H1 (cell line): Measurements from ENCODE around the gene C19orf73. TPM values are rescaled to one million over a fixed set of nuclear protein-coding genes. Genes with fewer than 3 reads are reported as not detected.

Experiments used
- CHD7 ChIP-seq: fragments of 300-600 bp; sonication (generic); IDR thresholded peaks from 2 replicates; pipeline ENCODE4 v1.7.1; 2012; ENCODE audit warnings: low read length, moderate library complexity, mild to moderate bottlenecking, inconsistent platforms; ENCODE audit not compliant: insufficient replicate concordance
- FOSL1 ChIP-seq: IDR thresholded peaks from 2 replicates; pipeline ENCODE4 v1.6.1; 2011; ENCODE audit warnings: mild to moderate bottlenecking, low read depth, low read length, moderate library complexity; ENCODE audit not compliant: insufficient read depth
- POU5F1 ChIP-seq: IDR thresholded peaks from 2 replicates; pipeline ENCODE4 v1.6.1; 2011; ENCODE audit warnings: low read depth, mild to moderate bottlenecking, low read length, moderate library complexity
- RAD21 ChIP-seq, 2 experiments: IDR thresholded peaks in 1 of 2; conservative IDR thresholded peaks in 1 of 2; 2 replicates each; pipeline ENCODE4 v1.6.1; 2011; ENCODE audit warnings: low read depth in 2 of 2, low read length in 2 of 2, improper control_type of control experiment in 1 of 2, inconsistent platforms in 1 of 2, mild to moderate bottlenecking in 1 of 2, moderate library complexity in 1 of 2
- SUZ12 ChIP-seq: fragments of 200-600 bp; sonication (generic); IDR thresholded peaks from 2 replicates; pipeline ENCODE4 v1.6.1; 2012; ENCODE audit warnings: mild to moderate bottlenecking, inconsistent platforms, low read length, moderate library complexity, mixed read lengths
- TBP ChIP-seq: IDR thresholded peaks from 2 replicates; pipeline ENCODE4 v1.6.1; 2011; ENCODE audit warnings: low read depth, low read length, improper control_type of control experiment
- TEAD4 ChIP-seq: IDR thresholded peaks from 2 replicates; pipeline ENCODE4 v1.6.1; 2012; ENCODE audit warnings: low read depth, low read length, inconsistent platforms, mixed read lengths
- USF2 ChIP-seq: IDR thresholded peaks from 2 replicates; pipeline ENCODE4 v1.6.1; 2011; ENCODE audit warnings: low read length, improper control_type of control experiment
- polyA plus RNA-seq, 7 experiments: library from polyadenylated mRNA; depleted of rRNA in 3 of 7; stranded (reverse) in 5 of 7; unstranded in 2 of 7; fragments of >200 nt in 5 of 7; fragments of 200-250 nt in 2 of 7; gene quantifications; 1 replicate in 5 of 7; 2 replicates in 1 of 7; 4 replicates in 1 of 7; pipeline versions ENCODE4 v1.2.1 to v1.2.3, GENCODE V29; 2011 to 2013; ENCODE audit warnings: missing spikeins in 2 of 7, mixed read lengths in 2 of 7
- total RNA-seq: library from RNA; stranded (reverse); fragmentation: NEBNext Ultra II Directional; extraction: Animal tissue kit (Norgen Biotek cat#: 25700); gene quantifications from 2 replicates; pipeline ENCODE4 v1.2.1, GENCODE V29; 2021

C19orf73 gene
- total and polyA plus RNA-seq, 2 of the 8 experiments (the other 6 are each of a cell fraction or from before 2014, with no cell fraction given), result 2.5 to 4.6 TPM

DNA sequence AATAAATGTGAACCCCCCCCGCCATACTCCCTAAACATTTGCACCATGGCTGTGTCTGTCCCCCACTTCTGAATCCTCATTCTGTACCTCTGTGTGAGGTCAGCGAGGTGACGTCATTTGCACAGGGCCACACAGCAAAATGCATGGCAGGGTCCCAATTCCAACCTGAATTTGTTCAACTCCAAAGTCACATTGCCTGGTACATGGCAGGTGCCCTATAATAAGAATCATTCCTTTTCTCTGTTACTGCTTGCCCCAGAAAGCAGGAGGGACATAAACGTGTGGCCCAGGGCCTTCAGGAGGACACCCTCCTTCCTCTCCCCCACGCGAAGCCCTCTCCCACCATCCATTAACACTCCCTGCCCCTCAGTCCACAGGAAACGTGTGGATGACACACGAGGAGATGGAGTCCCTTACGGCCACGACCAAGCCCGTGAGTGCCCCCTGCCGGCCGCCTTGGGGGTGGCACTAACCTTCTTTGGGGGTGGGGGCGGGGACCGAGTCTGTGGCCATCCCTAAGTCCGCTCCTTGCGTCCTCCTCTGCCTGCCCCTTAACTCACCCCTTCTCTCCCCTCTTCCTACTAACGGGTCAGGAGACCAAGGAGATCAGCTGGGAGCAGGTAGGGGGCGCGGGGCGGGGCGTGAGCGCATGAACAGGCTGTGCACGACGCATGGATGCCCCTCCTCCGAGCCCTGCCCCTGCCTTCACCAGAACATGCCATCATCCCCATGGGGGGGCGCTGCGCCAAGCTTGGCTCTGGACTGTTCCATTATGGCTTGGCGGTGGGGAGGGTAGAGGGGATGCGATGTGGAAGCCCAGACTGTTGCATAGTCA is 26.8 kb upstream of the C19orf73 start (continued):
- TF ChIP-seq CHD7 (no peak), POU5F1 (no peak), TBP (no peak; the same call in 1 of the 2 replicates), FOSL1 (no peak), RAD21 (IDR thresholded peaks at IDR 0.05 in 1 of 2, conservative IDR thresholded peaks at IDR 0.05 in 1 of 2; ENCODE audit: low read depth in 2 of 2, low read length in 2 of 2) (peak; percentile 61 to 70), TEAD4 (no peak), USF2 (no peak), SUZ12 (no peak)
